WTC11 (cell line): ENCODE measurements around the gene BBS9. TPM values are rescaled to one million over a fixed set of nuclear protein-coding genes. Genes with fewer than 3 reads are reported as not detected.

ENCODE experiments used
- ATAC-seq: fragments of 200-7000 bp; cut with Tn5 transposase; 2 replicates; pipeline ENCODE4 v1.10.0; 2021; ENCODE audit warnings: mild to moderate bottlenecking, moderate library complexity
- CTCF ChIA-PET: fragments of 300-600 bp; sonication (Branson Sonifier 250); formaldehyde crosslinking; loops from one replicate; lab custom pipeline; 2021; ENCODE audit warnings: antibody characterized with exemption; lab: Charles Lee
- POLR2A ChIA-PET: fragments of 350-600 bp; sonication (Branson Sonifier 250); formaldehyde crosslinking; loops from one replicate; lab custom pipeline; 2021; ENCODE audit warnings: antibody characterized with exemption; lab: Charles Lee
- DNase-seq: peaks from one replicate; pipeline ENCODE4 v3.0.0; 2021; ENCODE audit warnings: low spot score
- H3K27ac Mint-ChIP-seq: 2 replicates; pipeline ENCODE4 v1.8.0; 2021; ENCODE audit warnings: mixed read lengths
- H3K27me3 Mint-ChIP-seq: 2 replicates; pipeline ENCODE4 v1.8.0; 2021; ENCODE audit warnings: low read depth, mild to moderate bottlenecking, moderate library complexity, mixed read lengths
- H3K36me3 Mint-ChIP-seq: 2 replicates; pipeline ENCODE4 v1.8.0; 2021; ENCODE audit warnings: mixed read lengths
- H3K4me1 Mint-ChIP-seq: 2 replicates; pipeline ENCODE4 v1.8.0; 2022; ENCODE audit warnings: mixed read lengths
- H3K4me3 Mint-ChIP-seq: 2 replicates; pipeline ENCODE4 v1.8.0; 2021; ENCODE audit warnings: mild to moderate bottlenecking, moderate library complexity, mixed read lengths
- H3K9me3 Mint-ChIP-seq: 2 replicates; pipeline ENCODE4 v1.8.0; 2021; ENCODE audit warnings: mixed read lengths
- CBFB ChIP-seq: sonication (generic); formaldehyde crosslinking; IDR thresholded peaks from 2 replicates; pipeline ENCODE4 v1.8.1; 2022; ENCODE audit warnings: mild to moderate bottlenecking, low read depth, missing genetic modification reagents
- MYBL2 ChIP-seq: sonication (generic); formaldehyde crosslinking; IDR thresholded peaks from 2 replicates; pipeline ENCODE4 v1.8.1; 2023; ENCODE audit warnings: mild to moderate bottlenecking, moderate library complexity, missing genetic modification reagents
- NR2C2 ChIP-seq: sonication (generic); formaldehyde crosslinking; IDR thresholded peaks from 2 replicates; pipeline ENCODE4 v1.8.0; 2022; ENCODE audit warnings: mild to moderate bottlenecking, missing genetic modification reagents
- RELA ChIP-seq: sonication (generic); formaldehyde crosslinking; IDR thresholded peaks from 2 replicates; pipeline ENCODE4 v1.8.1; 2022; ENCODE audit warnings: missing genetic modification reagents, mild to moderate bottlenecking, borderline replicate concordance
- SMAD3 ChIP-seq: sonication (generic); formaldehyde crosslinking; IDR thresholded peaks from 2 replicates; pipeline ENCODE4 v1.8.0; 2022; ENCODE audit warnings: missing genetic modification reagents, mild to moderate bottlenecking, borderline replicate concordance
- SMAD4 ChIP-seq: sonication (generic); formaldehyde crosslinking; IDR thresholded peaks from 2 replicates; pipeline ENCODE4 v1.8.0; 2022; ENCODE audit warnings: mild to moderate bottlenecking, missing genetic modification reagents
- TEAD4 ChIP-seq: sonication (generic); formaldehyde crosslinking; IDR thresholded peaks from 2 replicates; pipeline ENCODE4 v1.8.0; 2022; ENCODE audit warnings: mild to moderate bottlenecking, missing genetic modification reagents
- ZNF138 ChIP-seq: sonication (generic); formaldehyde crosslinking; conservative IDR thresholded peaks from 2 replicates; pipeline ENCODE4 v1.8.1; 2022; ENCODE audit warnings: mild to moderate bottlenecking, moderate library complexity, missing genetic modification reagents
- total RNA-seq: library from RNA; stranded (reverse); gene quantifications from 3 replicates; pipeline ENCODE4 v1.2.3, GENCODE V29; 2021
- TF ChIP-seq, protein P1 (sequence below): sonication (generic); formaldehyde crosslinking; IDR thresholded peaks from 2 replicates; pipeline ENCODE4 v1.8.1; 2023; ENCODE audit warnings: mild to moderate bottlenecking, missing genetic modification reagents, moderate library complexity
- TF ChIP-seq, protein P2 (sequence below): sonication (generic); formaldehyde crosslinking; conservative IDR thresholded peaks from 2 replicates; pipeline ENCODE4 v1.8.1; 2023; ENCODE audit warnings: mild to moderate bottlenecking, low read depth, missing genetic modification reagents, moderate library complexity
- TF ChIP-seq, protein P3 (sequence below): fragments of 250-450 bp; sonication (Bioruptor Pico); conservative IDR thresholded peaks from 2 replicates; pipeline ENCODE4 v1.9.0; 2021; ENCODE audit warnings: mild to moderate bottlenecking
- TF ChIP-seq, protein P4 (sequence below): sonication (generic); formaldehyde crosslinking; conservative IDR thresholded peaks from 2 replicates; pipeline ENCODE4 v1.8.1; 2022; ENCODE audit warnings: mild to moderate bottlenecking, missing genetic modification reagents
- TF ChIP-seq, protein P5 (sequence below): sonication (generic); formaldehyde crosslinking; IDR thresholded peaks from 2 replicates; pipeline ENCODE4 v1.8.1; 2022; ENCODE audit warnings: low read depth, missing genetic modification reagents, borderline replicate concordance
- TF ChIP-seq, protein P6 (sequence below): sonication (generic); formaldehyde crosslinking; IDR thresholded peaks from 2 replicates; pipeline ENCODE4 v1.8.0; 2023; ENCODE audit warnings: mild to moderate bottlenecking, missing genetic modification reagents

Gene BBS9
- total RNA-seq, 1 experiment from 2014 or later, result 56.6 TPM

DNA sequence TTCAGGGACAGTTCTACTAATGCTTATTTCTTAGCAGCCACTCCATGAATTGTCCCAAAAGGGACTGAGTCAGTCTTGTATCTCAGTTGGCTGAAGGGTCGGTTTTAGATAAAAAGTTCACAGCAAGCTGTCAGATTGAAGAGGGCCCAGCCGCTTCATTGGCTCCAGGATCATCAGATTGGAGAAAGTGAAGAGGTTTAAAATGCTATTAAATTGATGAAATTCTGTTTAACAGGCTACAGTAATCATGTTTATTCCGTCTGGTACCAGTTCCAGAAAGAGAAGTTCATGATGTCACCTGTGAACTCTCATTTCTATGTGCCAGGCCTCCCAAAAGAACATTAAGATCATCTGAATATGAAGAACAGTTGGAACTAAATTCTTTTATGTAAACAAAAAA, 481.6 kb downstream of the BBS9 start (continued):
- TF ChIP-seq, protein P1, sequence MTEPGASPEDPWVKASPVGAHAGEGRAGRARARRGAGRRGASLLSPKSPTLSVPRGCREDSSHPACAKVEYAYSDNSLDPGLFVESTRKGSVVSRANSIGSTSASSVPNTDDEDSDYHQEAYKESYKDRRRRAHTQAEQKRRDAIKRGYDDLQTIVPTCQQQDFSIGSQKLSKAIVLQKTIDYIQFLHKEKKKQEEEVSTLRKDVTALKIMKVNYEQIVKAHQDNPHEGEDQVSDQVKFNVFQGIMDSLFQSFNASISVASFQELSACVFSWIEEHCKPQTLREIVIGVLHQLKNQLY, result no peak
- no peak for TF ChIP-seq RELA
- no peak for TF ChIP-seq SMAD3 (CRISPR knock-in tag)
- TF ChIP-seq, protein P2, sequence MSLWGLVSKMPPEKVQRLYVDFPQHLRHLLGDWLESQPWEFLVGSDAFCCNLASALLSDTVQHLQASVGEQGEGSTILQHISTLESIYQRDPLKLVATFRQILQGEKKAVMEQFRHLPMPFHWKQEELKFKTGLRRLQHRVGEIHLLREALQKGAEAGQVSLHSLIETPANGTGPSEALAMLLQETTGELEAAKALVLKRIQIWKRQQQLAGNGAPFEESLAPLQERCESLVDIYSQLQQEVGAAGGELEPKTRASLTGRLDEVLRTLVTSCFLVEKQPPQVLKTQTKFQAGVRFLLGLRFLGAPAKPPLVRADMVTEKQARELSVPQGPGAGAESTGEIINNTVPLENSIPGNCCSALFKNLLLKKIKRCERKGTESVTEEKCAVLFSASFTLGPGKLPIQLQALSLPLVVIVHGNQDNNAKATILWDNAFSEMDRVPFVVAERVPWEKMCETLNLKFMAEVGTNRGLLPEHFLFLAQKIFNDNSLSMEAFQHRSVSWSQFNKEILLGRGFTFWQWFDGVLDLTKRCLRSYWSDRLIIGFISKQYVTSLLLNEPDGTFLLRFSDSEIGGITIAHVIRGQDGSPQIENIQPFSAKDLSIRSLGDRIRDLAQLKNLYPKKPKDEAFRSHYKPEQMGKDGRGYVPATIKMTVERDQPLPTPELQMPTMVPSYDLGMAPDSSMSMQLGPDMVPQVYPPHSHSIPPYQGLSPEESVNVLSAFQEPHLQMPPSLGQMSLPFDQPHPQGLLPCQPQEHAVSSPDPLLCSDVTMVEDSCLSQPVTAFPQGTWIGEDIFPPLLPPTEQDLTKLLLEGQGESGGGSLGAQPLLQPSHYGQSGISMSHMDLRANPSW (CRISPR knock-in tag), result no peak
- TF ChIP-seq, protein P3, sequence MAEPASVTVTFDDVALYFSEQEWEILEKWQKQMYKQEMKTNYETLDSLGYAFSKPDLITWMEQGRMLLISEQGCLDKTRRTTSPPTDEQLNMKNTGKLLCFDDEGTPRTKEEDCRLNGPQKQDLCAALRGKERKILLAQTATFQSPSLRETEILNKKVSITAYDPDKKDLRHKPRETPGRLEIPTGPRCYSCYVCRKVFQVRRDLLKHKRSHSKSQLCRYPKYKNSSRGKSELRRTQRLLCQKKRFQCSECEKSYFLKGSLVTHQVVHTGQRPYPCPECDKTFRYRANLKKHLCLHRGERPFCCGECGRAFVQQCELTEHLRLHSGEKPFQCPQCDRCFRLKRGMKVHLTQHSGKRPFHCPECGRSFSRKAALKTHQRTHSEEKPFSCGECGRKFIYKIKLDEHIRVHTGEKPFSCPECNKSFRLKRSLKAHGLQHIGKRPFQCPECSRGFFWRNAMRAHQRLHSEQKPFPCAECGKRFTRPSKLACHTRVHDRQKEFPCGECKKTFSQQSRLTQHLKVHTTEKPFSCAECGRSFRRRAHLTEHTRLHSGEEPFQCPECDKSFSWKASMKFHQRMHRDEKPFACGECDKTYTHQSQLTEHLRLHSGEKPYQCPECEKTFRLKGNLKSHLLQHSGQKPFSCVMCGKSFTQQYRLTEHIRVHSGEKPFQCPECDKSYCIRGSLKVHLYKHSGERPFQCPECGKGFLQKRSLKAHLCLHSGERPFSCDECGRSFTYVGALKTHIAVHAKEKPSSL (CRISPR knock-in tag), result no peak
- no peak for TF ChIP-seq SMAD4 (CRISPR knock-in tag)

DNA sequence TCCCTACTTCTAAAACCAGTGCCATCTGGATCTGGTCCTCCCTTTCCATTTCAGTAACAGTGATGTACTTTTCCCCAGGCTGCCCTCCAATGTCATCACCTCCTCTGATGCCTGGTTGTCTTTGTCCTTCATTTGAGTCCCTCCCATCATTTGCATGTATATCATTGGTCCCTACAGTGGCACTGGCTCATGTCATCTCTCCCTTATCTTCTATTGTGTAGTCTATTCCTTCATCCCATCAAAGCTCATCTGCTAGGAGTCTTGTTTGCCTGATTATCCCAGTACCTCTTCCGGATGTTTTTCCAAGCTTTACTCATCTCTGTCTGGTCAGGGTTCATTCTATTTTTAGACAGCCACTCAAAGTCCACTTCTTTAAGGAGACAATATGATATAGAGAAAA, 483.1 kb downstream of the BBS9 start:
- peaks cover 7% of the 10 kb centered on the region for H3K9me3 Mint-ChIP-seq
- H3K4me3 Mint-ChIP-seq, result no peak overlapping the region
- no peak overlapping the region for H3K27ac Mint-ChIP-seq
- H3K36me3 Mint-ChIP-seq, result no peaks in the 10 kb centered on the region
- no peaks in the 10 kb centered on the region for H3K27me3 Mint-ChIP-seq
- POLR2A ChIA-PET, result no interaction called here
- DNase-seq (no peak), ATAC-seq (no peak)
- TF ChIP-seq RELA (no peak), MYBL2 (CRISPR knock-in tag) (no peak), ZNF138 (CRISPR knock-in tag) (no peak), CBFB (no peak), TEAD4 (CRISPR knock-in tag) (no peak), NR2C2 (no peak)
- TF ChIP-seq, protein P4, sequence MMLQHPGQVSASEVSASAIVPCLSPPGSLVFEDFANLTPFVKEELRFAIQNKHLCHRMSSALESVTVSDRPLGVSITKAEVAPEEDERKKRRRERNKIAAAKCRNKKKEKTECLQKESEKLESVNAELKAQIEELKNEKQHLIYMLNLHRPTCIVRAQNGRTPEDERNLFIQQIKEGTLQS, result no peak
- TF ChIP-seq, protein P3 (CRISPR knock-in tag), result no peak
- TF ChIP-seq, protein P2 (CRISPR knock-in tag), result no peak
- TF ChIP-seq, protein P5, sequence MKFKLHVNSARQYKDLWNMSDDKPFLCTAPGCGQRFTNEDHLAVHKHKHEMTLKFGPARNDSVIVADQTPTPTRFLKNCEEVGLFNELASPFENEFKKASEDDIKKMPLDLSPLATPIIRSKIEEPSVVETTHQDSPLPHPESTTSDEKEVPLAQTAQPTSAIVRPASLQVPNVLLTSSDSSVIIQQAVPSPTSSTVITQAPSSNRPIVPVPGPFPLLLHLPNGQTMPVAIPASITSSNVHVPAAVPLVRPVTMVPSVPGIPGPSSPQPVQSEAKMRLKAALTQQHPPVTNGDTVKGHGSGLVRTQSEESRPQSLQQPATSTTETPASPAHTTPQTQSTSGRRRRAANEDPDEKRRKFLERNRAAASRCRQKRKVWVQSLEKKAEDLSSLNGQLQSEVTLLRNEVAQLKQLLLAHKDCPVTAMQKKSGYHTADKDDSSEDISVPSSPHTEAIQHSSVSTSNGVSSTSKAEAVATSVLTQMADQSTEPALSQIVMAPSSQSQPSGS (CRISPR knock-in tag), result no peak
- TF ChIP-seq, protein P6, sequence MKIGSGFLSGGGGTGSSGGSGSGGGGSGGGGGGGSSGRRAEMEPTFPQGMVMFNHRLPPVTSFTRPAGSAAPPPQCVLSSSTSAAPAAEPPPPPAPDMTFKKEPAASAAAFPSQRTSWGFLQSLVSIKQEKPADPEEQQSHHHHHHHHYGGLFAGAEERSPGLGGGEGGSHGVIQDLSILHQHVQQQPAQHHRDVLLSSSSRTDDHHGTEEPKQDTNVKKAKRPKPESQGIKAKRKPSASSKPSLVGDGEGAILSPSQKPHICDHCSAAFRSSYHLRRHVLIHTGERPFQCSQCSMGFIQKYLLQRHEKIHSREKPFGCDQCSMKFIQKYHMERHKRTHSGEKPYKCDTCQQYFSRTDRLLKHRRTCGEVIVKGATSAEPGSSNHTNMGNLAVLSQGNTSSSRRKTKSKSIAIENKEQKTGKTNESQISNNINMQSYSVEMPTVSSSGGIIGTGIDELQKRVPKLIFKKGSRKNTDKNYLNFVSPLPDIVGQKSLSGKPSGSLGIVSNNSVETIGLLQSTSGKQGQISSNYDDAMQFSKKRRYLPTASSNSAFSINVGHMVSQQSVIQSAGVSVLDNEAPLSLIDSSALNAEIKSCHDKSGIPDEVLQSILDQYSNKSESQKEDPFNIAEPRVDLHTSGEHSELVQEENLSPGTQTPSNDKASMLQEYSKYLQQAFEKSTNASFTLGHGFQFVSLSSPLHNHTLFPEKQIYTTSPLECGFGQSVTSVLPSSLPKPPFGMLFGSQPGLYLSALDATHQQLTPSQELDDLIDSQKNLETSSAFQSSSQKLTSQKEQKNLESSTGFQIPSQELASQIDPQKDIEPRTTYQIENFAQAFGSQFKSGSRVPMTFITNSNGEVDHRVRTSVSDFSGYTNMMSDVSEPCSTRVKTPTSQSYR (CRISPR knock-in tag), result no peak
- no peaks in the 10 kb centered on the region for H3K4me1 Mint-ChIP-seq
- CTCF ChIA-PET, result no interaction called here
